Measurements from ENCODE around the gene PFDN6.

DNA sequence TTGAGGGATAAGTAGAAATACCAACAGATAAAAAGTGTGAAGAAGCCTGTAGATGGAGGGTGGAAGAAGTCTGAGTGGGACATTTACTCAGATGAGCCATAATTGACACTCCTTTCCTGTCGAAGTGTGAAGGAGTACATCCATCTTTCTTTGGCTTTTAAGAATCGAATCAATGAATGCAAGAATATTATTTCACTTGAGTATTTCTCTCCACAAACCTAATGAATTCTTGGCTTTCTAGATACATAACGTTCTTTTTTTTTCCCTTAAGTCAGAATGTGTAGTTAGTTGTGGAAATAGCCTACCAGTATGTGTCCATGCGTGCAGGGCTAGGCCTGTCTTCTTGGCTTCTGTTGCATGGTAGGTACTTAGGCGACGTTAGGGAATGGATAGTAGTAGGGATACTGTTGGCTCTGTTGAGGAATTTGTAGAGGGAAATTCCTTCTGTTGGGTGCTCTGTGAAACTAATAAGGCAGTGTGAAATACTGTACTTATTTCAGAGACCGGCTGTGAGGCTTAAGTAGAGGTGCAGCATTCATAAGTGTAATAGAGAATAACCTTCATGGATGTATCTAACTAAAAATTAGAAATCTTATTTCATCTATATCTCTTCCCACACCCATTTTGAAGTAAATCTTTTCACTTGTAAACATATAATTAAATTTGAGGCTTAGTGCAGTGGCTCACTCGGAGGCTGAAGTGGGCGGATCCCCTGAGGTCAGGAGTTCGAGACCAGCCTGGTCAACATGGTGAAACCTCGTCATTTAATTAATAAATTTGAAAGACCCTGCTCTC is 16.1 kb upstream of the PFDN6 start:
- TF ChIP-seq, protein P1, sequence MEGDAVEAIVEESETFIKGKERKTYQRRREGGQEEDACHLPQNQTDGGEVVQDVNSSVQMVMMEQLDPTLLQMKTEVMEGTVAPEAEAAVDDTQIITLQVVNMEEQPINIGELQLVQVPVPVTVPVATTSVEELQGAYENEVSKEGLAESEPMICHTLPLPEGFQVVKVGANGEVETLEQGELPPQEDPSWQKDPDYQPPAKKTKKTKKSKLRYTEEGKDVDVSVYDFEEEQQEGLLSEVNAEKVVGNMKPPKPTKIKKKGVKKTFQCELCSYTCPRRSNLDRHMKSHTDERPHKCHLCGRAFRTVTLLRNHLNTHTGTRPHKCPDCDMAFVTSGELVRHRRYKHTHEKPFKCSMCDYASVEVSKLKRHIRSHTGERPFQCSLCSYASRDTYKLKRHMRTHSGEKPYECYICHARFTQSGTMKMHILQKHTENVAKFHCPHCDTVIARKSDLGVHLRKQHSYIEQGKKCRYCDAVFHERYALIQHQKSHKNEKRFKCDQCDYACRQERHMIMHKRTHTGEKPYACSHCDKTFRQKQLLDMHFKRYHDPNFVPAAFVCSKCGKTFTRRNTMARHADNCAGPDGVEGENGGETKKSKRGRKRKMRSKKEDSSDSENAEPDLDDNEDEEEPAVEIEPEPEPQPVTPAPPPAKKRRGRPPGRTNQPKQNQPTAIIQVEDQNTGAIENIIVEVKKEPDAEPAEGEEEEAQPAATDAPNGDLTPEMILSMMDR (IDR thresholded peaks at IDR 0.05; ENCODE audit: low read depth, low read length): no peak
- TF ChIP-seq EZH2phosphoT487 (IDR thresholded peaks at IDR 0.05; ENCODE audit: low read depth): no peak
